ENCODE data around the gene FNDC3B. TPM values are rescaled to one million over a fixed set of nuclear protein-coding genes. Genes with fewer than 3 reads are reported as not detected.

FNDC3B gene
- polyA plus RNA-seq, 2 of the 4 experiments (the other 2 are of a cell fraction), result 29.5 to 33.6 TPM

DNA sequence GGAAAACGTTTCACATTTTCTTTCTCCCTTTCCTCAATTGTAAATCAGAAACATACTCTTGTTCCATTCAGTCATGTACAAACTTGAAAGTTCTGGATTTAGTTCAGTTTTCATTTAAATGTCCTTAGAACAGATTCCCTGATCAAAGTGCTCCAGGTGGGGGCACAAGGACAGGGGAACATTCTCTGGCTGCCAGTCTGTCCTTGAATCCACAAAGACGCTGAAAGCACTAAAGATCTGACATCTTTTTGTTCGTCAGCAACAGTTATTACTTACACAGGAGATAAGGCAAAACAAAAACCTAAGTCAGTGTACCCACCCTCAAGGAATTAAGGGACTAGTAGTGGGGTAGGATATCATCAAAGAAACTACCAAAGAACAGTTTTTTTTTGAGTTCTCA, 269.7 kb downstream of the FNDC3B start:
- TF ChIP-seq RNF2 (IDR thresholded peaks at IDR 0.05; ENCODE audit: borderline replicate concordance, low read depth), result no peak
- no peak for TF ChIP-seq ESRRA (IDR thresholded peaks at IDR 0.05; ENCODE audit: borderline replicate concordance, low read length)
- no peak for TF ChIP-seq JUN (IDR thresholded peaks at IDR 0.05)
- no peak for TF ChIP-seq MAFK (IDR thresholded peaks at IDR 0.05; ENCODE audit: partially characterized antibody)
- TF ChIP-seq TFCP2L1 (CRISPR knock-in tag; IDR thresholded peaks at IDR 0.05), result no peak
- TF ChIP-seq, protein P1, sequence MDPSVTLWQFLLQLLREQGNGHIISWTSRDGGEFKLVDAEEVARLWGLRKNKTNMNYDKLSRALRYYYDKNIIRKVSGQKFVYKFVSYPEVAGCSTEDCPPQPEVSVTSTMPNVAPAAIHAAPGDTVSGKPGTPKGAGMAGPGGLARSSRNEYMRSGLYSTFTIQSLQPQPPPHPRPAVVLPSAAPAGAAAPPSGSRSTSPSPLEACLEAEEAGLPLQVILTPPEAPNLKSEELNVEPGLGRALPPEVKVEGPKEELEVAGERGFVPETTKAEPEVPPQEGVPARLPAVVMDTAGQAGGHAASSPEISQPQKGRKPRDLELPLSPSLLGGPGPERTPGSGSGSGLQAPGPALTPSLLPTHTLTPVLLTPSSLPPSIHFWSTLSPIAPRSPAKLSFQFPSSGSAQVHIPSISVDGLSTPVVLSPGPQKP (IDR thresholded peaks at IDR 0.05; ENCODE audit: low read depth, low read length), result no peak
- TF ChIP-seq, protein P2, sequence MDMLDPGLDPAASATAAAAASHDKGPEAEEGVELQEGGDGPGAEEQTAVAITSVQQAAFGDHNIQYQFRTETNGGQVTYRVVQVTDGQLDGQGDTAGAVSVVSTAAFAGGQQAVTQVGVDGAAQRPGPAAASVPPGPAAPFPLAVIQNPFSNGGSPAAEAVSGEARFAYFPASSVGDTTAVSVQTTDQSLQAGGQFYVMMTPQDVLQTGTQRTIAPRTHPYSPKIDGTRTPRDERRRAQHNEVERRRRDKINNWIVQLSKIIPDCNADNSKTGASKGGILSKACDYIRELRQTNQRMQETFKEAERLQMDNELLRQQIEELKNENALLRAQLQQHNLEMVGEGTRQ (IDR thresholded peaks at IDR 0.05), result no peak
- no peak for TF ChIP-seq HOXB5 (CRISPR knock-in tag; IDR thresholded peaks at IDR 0.05)
- TF ChIP-seq, protein P3, sequence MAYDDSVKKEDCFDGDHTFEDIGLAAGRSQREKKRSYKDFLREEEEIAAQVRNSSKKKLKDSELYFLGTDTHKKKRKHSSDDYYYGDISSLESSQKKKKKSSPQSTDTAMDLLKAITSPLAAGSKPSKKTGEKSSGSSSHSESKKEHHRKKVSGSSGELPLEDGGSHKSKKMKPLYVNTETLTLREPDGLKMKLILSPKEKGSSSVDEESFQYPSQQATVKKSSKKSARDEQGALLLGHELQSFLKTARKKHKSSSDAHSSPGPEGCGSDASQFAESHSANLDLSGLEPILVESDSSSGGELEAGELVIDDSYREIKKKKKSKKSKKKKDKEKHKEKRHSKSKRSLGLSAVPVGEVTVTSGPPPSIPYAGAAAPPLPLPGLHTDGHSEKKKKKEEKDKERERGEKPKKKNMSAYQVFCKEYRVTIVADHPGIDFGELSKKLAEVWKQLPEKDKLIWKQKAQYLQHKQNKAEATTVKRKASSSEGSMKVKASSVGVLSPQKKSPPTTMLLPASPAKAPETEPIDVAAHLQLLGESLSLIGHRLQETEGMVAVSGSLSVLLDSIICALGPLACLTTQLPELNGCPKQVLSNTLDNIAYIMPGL (CRISPR knock-in tag; IDR thresholded peaks at IDR 0.05; ENCODE audit: borderline replicate concordance), result no peak
- no peak for ATAC-seq
- no peak for DNase-seq (ENCODE audit: low read depth in 1 of 2, low spot score in 1 of 2)

DNA sequence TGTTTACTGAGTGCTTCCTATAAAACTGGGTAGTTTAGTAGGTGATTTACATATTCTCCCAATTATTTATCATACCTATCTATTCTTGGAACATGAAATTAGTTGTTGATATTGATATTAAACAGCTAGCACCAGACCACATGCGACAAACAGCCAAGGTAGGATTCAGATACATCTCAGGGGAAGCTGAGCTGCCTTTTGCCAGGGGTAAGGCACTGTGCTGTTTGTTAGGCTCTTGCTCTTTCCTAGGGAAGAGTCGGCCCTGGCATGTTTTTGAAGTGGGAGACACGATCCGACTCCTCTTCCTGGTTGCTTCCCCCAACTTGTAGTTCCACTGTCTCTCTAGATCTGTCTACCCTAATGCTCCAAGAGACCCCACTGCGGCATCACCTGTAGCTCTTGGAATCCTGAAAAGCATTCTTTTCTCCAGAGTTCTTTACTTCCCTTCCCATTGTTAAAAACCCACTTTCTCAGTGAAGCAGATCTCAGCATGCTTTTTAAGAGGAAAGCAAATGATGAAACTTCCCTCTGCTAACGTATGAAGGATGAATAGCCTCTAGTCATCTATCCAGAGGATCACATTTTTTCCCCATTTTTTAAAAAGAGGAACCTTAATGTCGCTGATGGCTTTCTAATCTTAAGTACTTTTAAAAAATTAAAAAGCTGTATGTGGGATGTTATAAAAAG, 270.5 kb downstream of the FNDC3B start:
- Histone ChIP-seq H3K4me2 (no peak overlapping the region), H3K4me3 (no peak overlapping the region), H3K9me3 (no peaks in the 10 kb centered on the region), H3K27ac (no peak overlapping the region), H3K4me1 (peaks cover 46% of the 10 kb centered on the region)
- no peak for TF ChIP-seq PHF8 (IDR thresholded peaks at IDR 0.05; ENCODE audit: borderline replicate concordance, low read depth)
- no peak for TF ChIP-seq EP300 (IDR thresholded peaks at IDR 0.05)
- TF ChIP-seq RFX5 (IDR thresholded peaks at IDR 0.05), result no peak
- TF ChIP-seq EHF (CRISPR knock-in tag; IDR thresholded peaks at IDR 0.05), result no peak
- TF ChIP-seq, protein P3 (CRISPR knock-in tag; IDR thresholded peaks at IDR 0.05; ENCODE audit: borderline replicate concordance), result no peak
- TF ChIP-seq, protein P4, sequence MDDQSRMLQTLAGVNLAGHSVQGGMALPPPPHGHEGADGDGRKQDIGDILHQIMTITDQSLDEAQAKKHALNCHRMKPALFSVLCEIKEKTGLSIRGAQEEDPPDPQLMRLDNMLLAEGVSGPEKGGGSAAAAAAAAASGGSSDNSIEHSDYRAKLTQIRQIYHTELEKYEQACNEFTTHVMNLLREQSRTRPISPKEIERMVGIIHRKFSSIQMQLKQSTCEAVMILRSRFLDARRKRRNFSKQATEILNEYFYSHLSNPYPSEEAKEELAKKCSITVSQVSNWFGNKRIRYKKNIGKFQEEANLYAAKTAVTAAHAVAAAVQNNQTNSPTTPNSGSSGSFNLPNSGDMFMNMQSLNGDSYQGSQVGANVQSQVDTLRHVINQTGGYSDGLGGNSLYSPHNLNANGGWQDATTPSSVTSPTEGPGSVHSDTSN (IDR thresholded peaks at IDR 0.05), result no peak
- no peak for TF ChIP-seq CBX2 (IDR thresholded peaks at IDR 0.05; ENCODE audit: borderline replicate concordance, low read depth)
- WGBS (ENCODE audit: missing lambda C conversion rate), result 77% methylated on average over 7 of the region's 7 CpGs
- FAIRE-seq (no peak), DNase-seq (ENCODE audit: low read depth in 1 of 2, low spot score in 1 of 2) (no peak), ATAC-seq (no peak)
- CTCF ChIA-PET, result no interaction called here
- POLR2A ChIA-PET, result no interaction called here

More for the DNA sequence above, 269.7 kb downstream of the FNDC3B start:
- ChIA-PET CTCF (no interaction called here), POLR2A (no interaction called here)
- Histone ChIP-seq H3K9me3 (no peaks in the 10 kb centered on the region), H3K4me2 (no peak overlapping the region), H3K27ac (no peak overlapping the region; a peak in 1 of 6 replicates), H3K4me1 (peaks cover 47% of the 10 kb centered on the region), H3K4me3 (no peak overlapping the region)
- WGBS (ENCODE audit: missing lambda C conversion rate), result 65% methylated on average over 3 of the region's 3 CpGs
- FAIRE-seq, result no peak

DNA sequence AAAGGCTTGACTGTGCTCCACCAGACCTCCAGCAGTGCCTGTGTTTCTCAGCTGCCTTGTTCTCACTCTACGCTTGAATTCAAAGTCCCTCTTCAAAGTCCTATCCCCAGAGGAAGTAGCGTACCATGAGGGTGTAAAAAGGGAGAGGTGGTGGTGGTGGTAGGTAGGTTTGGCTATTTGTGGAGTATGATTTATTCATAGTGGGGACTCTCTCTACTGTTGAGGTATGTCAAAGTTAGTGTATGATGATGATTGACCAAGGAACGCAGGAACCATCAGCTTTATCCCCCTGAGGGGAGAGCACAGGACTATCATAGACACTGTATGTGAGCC, 271.0 kb downstream of the FNDC3B start:
- ChIA-PET CTCF (no interaction called here), POLR2A (no interaction called here)
- no peak for TF ChIP-seq TP53 (CRISPR knock-in tag; IDR thresholded peaks at IDR 0.05)
- no peak for TF ChIP-seq KDM5A (IDR thresholded peaks at IDR 0.05)
- no peak for TF ChIP-seq KDM1A (IDR thresholded peaks at IDR 0.05; ENCODE audit: low read depth)
- no peak for TF ChIP-seq PHF8 (IDR thresholded peaks at IDR 0.05; ENCODE audit: borderline replicate concordance, low read depth)
- Histone ChIP-seq H3K4me1 (peaks cover 46% of the 10 kb centered on the region), H3K4me2 (no peak overlapping the region), H3K4me3 (no peak overlapping the region), H3K9me3 (no peaks in the 10 kb centered on the region), H3K27ac (no peak overlapping the region)
- ATAC-seq (no peak), DNase-seq (ENCODE audit: low read depth in 1 of 2, low spot score in 1 of 2) (no peak), FAIRE-seq (no peak)
- 93% methylated on average over 3 of the region's 3 CpGs for WGBS (ENCODE audit: missing lambda C conversion rate)

Measured in A549 (cell line).